Cerebellar cortex (tissue), 1 donor: ENCODE measurements around the gene HS3ST3A1.

Source experiments
- DNase-seq: peaks from one replicate; pipeline ENCODE4 v3.0.0-alpha.2; 2015; ENCODE audit warnings: low spot score

Gene HS3ST3A1

DNA sequence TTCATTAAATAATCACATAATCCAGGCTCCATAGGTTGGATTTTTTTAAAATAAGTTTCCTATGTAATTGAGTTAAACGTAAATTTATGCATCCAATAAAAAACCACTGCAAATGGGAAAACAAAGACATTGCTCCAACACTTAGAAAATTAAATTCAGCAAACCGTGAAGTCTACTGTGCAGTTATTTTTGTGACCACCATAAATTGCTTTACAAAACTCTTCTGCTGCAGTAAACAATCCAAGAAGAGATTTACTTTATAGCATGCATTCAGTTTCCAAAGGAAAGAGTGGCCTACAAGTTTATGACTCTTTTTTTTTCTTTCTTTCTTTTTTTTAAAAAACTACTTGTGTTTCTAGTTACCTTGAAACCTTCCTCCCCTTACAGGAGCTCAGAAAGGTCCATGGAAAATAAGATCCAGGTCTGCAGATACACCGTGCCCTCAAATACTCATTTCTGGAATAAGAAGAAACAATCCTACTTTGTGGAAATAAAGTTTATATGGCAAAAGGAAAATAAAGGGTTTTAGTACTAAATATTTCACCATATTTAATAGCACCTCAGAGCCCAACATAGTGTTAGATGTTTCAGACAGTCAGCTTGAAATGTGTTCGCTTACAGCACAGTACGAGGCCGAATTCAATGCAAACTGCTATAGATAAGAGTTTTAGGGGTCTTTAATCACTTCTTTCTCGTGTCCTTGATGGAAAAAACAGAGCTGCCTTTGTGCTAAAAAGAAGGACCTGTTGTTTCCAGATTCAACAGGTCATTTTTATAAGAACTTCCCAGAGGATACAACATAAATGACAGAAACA is 3.2 kb downstream of the HS3ST3A1 start:
- no peak for DNase-seq

DNA sequence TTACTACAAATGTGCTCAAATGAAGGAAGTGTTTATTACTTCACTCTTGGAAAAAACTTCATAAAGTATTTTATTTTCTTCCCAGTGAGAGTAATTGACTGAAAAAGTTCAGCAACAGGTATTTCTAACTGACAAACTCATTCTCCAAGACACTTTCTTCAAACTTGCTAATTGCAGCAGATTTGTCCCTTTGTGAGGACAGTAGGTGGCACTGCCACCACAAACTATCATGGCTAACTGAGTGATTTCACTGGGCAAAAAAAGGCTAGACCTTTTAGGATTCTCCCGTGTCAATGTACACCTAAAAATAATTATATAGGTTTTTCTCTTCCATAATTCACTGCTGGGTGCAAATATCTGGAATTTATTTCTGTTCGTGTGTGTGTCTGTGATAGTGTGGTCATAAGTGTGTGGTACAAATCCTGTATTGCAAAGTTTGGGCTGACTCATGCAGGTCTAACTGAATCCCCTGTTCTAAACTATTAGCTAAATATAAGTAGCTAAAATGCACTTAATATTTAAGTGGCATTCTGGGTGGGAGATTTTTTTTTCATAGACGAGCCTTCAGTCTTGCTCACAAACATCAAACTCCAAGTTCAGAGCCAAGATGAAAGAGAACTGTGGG is 3.9 kb downstream of the HS3ST3A1 start:
- peak; percentile 62 for DNase-seq

DNA sequence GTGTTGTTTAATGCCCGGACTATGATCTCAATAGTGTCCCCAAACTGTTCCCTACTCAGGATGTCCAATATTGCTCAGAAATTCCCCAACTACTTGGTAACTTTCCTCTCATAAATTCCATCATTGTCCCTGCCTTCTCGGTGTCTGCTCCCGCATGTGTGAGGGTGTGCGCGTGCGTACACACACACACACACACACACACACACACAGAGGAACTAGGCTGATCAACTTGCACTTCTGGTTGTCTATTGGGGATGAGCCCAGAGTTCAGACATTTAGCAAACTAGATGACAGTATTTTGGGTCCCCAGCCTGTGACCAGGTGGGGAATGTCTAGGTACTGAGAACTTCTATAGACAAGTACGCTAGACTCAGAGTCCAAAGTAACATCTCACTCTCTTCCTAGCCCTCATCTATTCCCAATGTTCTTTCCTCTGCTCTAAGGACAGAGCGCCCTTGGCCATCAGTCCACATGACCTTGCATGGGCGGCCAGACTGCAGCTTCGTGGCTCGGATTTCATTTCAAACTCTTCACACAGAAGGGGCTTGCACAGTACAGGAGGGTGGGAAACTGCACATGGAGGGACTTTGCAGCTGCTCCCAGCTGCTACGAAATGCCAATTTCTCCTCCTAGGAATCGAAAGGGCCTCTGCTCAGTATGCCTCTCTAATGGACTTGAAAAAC is 5.3 kb downstream of the HS3ST3A1 start:
- DNase-seq, result no peak

DNA sequence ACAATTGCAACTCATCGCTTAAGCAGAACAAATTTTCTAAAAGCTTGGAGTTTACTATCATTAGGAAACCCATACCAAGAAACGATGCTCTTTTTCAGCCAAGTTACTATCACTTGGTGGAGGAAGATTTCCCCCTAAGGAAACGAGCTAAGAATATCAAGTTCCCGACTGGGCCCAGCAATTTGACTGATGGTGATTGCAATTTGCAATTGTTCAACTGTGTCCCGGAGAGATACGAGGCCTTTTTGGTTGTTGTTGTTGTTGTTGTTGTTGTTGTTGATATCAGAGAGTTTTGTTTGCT is 6.2 kb downstream of the HS3ST3A1 start:
- DNase-seq, result no peak

DNA sequence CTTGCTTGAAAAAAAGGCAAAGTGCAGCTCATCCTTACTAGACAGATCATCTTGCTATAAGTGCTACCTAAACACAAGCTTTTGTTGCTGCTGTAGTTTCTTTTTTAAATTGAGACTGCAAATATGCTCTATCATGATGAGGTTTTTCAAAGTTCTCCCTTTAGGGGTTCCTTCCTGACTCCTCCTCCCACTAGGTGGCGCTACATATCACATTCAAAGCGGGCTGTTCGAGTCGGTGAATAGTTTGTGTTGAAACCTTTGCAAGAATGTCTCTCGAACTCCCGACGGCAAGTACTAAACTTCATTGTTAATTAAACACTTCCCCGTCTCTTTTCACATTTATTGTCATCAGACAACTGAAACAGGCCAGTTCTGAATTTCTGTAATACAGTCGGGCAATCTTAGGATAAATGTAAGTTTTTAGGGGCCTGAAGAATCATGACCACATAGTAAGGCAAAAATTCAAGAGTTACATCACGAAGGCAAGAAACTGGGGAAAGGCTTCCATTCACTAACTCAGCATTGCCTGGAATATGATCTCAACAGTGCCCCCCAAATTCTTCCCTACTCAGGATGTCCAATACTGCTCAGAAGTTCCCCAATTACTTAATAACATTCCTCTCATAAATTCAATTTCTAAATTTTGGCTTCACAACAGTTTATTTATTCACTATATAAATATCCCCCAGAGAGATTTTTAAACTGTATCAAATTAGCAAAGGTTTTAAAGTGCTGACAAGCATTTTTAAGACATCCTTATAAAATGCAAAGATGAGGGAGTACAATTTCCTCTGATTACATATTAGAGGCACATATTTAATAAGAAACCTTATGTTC is 6.7 kb downstream of the HS3ST3A1 start:
- DNase-seq, result peak; percentile 73

DNA sequence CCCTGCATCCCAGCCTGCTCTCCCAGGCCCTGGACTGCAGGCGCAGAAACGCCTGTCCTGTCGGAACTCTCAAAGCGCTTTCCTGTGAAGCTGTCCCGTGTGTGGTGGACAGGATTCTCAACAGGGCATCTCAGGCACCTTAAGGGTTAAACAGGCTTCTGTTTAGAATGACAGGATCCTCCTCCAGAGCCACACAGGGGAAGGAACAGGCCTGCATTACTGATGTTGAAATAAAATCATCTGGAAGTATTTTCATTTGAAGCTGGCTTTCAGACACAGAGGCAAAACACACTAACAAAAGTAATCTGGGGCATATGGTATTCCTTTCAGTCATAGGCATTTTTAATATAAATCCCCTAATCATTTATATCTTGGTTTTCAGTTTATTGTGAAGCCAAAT is 7.4 kb downstream of the HS3ST3A1 start:
- DNase-seq, result no peak

DNA sequence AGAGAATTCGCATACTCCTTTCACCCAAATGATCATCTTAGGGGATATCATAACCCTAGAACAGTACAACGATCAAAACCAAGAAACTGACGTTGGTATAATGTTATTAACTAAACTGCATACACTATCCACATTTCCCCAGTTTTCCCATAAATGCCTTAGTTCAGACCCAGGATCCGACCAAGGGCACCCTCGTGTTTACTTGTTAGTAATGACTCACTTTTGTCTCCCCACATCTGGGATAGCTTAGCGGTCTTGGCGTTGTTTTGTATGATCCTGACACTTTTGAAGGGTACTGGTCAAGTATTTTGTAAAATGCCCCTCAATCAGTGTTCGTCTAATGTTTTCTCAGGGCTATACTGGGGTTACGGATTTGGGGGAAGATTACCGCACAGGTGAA is 8.0 kb downstream of the HS3ST3A1 start:
- no peak for DNase-seq

DNA sequence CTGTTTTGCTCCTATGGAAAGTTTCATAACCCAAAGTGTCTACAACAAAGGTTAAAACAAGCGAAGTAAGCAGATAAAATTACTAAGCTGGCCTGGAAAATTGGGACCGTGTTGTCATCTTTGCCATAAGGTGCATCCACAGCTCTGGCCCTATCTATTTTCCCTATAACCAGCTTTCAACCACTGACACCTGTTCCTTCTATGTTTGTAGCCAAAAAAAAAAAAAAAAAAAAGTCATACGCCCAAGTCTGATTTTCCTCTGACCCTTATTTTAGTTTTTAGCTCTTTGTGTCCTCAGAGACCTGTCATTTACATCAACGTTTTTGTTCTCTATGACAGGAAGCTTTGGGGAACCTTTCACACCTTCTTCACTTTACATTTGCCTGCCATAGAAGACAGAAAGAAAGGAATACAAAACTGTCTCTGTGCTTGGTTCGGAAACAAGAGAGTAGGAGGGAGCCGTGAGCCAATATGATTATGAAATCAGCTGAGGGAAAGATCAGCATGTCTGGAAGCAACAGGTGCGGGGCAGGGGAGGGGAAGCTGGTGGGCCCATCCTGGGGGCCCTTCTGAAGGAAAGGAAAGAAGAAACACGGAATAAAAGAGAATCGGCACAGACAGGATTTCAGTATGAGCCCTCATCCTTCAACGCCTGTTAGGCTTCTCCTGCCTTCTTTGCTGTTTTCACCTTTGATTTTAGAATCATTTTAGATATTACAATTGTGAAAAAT is 8.5 kb downstream of the HS3ST3A1 start:
- DNase-seq, result no peak

DNA sequence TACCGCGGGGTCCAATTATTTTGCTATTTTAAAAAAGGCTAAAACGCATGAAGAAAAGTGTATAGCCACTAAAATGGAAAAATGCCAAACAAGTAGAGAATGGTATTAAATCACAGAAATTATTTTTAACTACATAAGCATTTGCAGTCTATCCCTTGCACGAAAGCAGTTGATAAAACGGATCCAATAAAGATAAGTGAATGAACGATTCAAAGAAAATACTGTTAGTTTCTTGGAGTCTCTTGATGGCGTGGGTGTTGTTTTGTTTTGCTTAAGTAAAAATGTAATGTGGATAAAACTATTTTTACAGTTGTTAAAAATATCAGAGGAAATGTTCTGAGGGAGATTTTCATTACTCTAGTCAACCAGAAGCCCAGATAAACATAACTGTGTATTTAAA is 9.3 kb downstream of the HS3ST3A1 start:
- DNase-seq, result no peak

DNA sequence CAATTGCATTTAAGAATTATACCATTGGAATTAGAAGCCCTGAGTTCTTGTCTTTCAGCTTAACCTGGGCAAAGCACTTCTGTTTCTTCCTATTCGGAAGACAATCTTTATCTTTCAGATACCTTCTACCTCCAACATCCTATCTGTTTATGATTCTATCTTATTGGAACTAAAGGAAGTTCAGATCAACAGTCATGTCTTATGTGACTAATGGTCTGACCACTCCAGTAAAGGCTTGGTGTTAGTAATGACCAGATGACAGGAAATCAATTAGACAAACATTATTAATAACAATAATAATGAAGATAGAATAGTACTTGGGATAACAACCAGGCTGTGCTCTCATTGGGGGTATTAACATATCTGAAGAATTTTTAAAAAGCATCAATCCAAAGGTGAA is 11.3 kb downstream of the HS3ST3A1 start:
- DNase-seq, result no peak

DNA sequence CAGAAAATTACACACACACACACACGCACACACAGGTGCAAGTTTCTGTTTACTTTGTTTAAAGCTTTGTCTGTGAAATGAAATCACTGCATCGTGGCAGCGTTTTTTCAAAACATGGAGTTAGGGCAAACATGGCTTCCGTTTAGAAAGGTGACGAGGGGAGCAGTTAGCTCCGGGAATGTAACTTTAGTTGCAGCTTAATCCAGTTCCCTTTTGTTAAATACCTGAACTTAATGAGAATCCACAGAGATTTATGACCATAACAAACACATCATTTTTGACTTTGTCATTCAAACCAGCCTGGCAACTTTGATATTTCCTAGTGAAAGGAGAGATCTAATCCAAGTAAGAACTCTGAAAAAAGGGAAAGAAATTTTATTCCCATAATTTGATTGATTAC is 12.1 kb downstream of the HS3ST3A1 start:
- DNase-seq, result no peak

DNA sequence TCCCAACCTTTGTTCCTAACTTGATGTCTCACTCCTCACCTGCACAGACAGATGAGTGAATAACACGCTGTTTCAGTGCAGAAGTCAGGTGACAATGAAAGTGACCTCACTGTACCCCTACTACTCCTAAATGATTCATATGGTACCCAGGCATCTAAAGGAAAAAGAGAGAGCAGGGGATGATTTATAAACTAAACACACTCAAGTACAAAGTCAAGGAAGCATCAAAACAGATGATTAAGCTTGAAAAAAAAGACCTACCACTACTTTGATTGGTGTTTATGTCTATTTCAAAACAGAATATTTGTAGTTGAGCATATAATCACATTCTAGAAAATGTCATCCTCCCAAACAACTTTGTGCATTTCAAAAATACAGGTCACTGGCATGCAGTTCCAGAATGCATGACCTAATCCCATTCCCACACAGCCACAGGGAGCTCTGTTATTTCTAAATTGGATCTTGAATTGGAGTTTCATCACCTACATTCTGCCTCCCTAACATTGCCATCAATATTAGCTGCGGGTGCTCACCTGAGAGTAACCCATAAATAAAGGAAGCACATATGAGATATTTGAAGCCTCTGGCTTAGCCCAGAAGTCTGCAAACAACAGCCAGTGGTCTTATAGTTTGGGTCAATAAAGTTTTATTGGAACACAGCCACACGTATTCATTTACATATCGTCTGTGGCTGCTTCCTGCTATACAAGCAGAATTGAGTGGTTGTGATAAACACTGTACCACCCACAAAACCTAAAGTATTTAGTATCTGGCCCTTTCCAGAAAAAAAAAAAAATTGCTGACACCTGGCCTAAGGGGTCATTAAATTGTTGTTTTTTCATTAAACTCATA is 14.0 kb downstream of the HS3ST3A1 start:
- DNase-seq, result no peak

DNA sequence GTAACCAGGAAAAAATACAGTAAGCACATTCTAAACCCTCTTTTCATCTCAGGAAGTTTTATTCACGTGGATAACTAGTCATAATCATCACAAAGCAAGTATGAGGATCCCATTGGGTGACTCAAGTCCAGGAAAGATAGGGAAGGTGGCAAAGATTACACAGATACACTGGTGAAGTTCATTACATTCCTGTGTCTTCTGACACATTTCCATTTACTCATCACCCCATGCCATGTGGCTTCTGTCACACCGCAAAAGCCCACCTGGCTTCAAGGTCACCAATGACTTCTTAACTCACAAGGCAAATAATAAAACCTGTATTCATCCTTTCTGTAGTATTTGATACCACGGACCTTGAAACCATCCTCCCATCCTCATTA is 17.0 kb downstream of the HS3ST3A1 start:
- DNase-seq, result no peak

DNA sequence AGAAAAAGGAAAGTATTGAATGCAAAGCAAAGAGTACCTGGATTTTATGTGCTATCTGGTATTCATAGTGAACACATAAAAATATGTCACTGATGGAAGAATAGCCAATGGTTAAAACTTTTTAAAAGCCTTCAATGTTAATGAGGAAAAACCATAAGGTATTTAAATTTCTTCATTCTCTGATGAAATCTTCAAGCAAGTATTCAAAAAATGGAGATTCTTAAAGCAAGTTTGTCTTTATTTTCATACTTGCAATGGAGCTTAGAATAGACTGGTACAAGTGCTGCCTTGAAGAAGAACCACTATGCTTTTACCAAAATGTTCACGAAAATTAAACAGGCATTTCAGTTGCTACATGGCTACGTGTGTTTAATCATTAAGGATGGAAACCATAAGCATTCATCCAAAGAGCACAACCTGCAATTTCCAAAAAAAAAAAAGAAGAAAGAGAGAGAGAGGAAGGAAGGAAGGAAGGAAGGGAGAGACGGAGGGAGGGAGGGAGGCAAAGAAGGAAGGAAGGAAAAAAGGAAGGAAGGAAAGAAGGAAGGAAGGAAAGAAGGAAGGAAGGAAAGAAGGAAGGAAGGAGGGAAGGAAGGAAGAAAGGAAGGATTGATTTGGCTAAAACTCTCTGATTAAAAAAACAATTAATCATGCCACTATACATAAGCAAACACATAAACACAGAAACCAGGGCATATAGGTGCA is 17.6 kb downstream of the HS3ST3A1 start:
- DNase-seq, result no peak

DNA sequence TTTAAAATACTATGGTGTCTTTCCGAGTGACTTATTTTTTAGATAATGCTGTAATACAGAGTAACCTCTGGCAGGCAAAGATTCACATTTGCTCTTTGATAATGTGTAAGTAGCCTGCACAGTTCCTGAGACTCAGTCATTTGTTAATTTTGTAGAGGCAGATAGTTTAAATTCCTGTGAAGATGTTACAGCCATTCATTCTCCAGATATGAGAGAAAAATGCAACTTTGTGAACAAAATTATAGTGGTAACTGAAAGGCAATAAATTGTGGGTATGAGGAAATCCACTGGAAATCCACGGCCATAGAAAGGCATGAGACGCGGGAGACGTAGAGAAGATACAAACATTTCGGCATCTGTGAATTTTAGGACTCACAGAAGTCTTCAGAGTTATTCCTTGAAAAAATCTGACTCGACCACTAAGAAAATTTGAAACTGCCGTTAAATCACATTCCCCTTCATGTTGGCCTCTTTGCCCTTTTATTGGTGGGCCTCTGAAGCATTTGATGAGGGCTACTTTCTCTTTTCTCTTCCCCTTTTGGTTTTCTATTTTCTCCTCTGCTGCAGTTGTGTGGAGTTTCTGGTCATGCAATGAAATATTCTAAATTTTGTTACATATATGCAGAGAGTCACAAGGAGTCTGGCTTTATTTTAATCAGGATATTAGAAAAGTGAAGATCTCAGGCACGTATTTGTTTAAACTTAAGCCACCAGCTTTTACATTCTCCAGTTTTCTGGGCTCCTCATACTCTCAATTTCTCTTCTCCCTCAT is 18.8 kb downstream of the HS3ST3A1 start:
- no peak for DNase-seq

DNA sequence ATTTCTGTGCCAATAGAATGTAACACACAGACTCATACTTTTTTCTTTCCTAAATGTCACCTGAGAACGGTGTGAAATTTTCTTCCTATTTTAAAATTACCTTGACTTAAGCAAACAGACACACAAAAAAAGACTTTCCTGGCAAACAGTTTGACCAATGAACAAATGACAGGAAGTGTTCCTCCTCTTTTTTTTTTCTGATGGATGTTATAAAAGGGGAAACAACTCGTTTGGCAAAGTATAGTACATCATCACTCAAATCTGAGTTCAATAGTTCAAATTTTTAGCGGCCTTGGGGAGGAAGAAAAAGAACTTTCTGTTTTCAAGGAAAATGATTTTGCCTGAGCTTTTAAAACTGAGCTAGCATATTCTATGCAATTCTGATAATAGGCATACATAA is 19.8 kb downstream of the HS3ST3A1 start:
- DNase-seq, result no peak

DNA sequence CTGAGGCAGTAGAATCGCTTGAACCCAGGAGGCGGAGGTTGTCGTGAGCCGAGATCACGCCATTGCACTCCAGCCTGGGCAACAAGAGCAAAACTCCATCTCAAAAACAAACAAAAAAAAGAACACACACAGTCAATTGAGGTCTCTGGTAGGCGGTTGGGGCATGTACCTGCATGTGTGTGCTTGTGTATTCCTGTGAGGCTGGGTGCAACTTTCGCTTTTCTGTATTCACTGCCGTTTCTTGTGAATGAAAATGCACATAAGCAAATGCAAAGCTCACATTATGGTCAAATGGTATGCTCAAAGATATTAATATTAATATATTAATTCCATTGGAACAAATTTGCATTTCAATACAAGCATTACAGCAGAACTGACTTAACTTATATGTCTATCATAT is 20.9 kb downstream of the HS3ST3A1 start:
- DNase-seq, result no peak

DNA sequence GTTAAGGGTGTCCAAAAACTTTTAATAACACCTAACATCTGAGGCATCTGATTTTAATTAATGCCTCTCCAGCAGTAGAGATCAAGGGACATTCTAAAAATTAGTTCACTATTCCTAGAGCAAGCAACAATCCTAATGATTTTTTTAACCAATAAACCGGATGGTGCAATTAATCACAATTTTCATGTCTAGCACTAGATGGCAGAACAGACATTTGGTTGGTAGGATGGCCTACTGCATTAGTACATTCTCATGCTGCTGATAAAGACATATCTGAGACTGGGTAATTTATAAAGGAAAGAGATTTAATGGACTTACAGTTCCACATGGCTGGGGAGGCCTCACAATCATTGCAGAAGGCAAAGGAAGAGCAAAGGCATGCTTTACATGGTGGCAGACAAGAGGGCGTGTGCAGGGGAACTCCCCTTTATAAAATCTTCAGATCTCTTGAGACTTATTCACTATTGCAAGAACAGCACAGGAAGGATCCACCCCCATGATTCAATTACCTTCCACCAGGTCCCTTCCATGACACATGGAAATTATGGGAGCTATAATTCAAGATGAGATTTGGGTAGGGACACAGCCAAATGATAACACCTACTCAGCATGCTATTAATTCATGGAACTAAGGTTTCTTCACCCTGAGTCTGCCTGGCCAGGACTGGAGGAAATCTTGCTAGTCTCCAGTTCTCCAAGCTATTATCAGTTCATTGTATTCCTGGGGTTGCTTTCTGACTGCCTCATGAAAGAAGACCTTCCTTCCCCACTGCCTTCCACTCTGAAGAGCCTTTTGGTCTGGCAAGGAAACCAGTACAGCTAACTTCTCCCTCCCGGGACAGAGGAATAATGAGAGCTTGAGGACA is 24.8 kb downstream of the HS3ST3A1 start:
- DNase-seq, result no peak
